Measurements from ENCODE around the gene KY.

Gene KY

DNA sequence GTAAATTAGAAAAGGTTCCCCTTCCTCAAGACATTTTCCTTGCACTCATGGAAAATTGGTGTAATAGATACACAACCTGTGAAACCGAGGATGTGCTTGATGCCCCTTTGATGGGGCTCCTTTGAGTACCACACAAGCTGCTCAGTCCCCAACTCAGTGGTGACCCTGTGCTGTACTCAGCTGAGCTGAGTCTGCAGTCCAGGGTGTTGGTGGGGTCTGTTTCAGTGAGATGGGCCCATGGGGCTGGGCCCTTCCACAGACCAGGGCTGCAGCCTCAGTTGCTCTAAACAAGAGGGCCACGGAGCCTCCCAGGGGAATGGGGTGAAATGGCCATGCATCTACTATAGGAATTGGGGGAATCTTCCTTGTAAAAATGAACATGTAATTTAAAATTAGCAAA is 39.3 kb downstream of the KY start:
- H3K9me3 ChIP-seq (ENCODE audit: control insufficient read depth, insufficient read depth, low read length), result no peaks in the 10 kb centered on the region
- no peaks in the 10 kb centered on the region for H3K36me3 ChIP-seq (ENCODE audit: control insufficient read depth, insufficient read depth, low read length)
- no peak overlapping the region for H3K4me3 ChIP-seq (ENCODE audit: low read depth, low read length)
- H3K9ac ChIP-seq (ENCODE audit: low read depth, low read length), result no peak overlapping the region
- no peaks in the 10 kb centered on the region for H3K4me1 ChIP-seq (ENCODE audit: control insufficient read depth, insufficient read depth, low read length)
- no peaks in the 10 kb centered on the region for H3K27me3 ChIP-seq (ENCODE audit: control insufficient read depth, insufficient read depth, low read length)

GRCh38 chr3:134610432-134611385 is 40.1 kb downstream of the KY start:
- H3K36me3 ChIP-seq (ENCODE audit: control insufficient read depth, insufficient read depth, low read length), result no peaks in the 10 kb centered on the region
- no peak overlapping the region for H3K9ac ChIP-seq (ENCODE audit: low read depth, low read length)
- no peaks in the 10 kb centered on the region for H3K27me3 ChIP-seq (ENCODE audit: control insufficient read depth, insufficient read depth, low read length)
- no peak overlapping the region for H3K4me3 ChIP-seq (ENCODE audit: low read depth, low read length)
- no peaks in the 10 kb centered on the region for H3K9me3 ChIP-seq (ENCODE audit: control insufficient read depth, insufficient read depth, low read length)
- H3K4me1 ChIP-seq (ENCODE audit: control insufficient read depth, insufficient read depth, low read length), result no peaks in the 10 kb centered on the region

DNA sequence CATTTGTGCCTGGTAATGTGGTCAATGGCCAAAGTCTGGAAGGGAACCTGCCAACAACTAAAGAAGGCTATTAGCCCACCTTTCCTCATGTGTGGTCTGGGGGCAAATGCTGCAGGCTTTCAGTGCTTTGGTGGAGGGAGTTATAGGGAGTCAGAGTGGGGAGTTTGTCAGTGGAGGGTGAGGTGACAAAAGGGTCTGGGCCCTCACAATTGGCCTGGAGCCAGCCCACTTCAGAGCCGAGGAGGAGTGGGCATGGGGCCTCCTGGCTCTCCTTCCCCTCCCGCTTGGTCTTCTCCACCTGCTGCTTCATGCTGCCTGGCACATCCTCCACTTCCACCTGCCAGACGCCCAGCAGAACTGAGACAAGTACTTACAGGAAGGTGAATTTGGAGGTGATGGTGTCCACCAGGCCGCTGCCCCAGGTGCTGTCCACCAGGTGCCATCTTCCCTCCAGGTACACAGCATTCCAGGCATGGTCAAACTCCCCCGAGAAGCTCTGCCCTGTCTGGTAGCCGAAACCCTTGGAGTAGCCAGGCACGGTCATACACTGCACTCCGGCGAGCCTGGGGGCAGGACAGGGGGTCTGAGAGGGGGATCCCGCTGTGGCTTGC is 40.9 kb downstream of the KY start:
- H3K36me3 ChIP-seq (ENCODE audit: control insufficient read depth, insufficient read depth, low read length), result no peaks in the 10 kb centered on the region
- no peaks in the 10 kb centered on the region for H3K27me3 ChIP-seq (ENCODE audit: control insufficient read depth, insufficient read depth, low read length)
- no peak overlapping the region for H3K4me3 ChIP-seq (ENCODE audit: low read depth, low read length)
- no peak overlapping the region for H3K9ac ChIP-seq (ENCODE audit: low read depth, low read length)
- no peaks in the 10 kb centered on the region for H3K9me3 ChIP-seq (ENCODE audit: control insufficient read depth, insufficient read depth, low read length)
- H3K4me1 ChIP-seq (ENCODE audit: control insufficient read depth, insufficient read depth, low read length), result no peaks in the 10 kb centered on the region

DNA sequence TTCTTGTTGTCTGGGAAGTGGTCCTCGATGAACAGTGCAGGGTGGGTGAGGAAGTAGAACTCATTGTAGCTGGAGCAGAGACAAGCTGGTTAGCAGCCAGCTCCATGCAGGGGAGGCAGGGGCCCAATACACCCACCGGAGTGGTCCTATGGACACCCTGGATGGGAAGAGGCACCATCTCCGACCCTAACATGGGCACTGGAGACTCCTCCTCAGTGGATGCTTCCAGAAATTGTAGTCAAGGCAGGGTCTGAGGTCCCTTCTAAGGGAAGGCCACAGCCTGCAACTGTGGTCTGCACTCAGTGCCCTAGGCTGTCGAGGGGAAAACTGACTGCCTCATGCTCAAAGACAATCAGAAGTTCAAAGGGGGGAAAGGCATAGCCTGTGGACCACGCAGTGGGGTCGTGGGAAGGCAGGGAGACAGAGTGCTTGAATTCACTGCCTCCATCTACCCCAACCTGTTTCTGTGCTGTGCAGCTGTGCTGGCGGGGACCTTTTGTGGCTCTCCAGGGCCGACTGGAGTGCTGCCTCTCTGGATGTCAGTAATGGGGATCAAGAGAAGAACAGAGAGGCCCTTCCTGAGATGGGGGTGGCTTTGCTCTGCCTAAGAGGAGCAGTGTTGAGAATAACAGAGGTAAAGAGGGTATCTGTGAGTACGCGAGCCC is 41.9 kb downstream of the KY start:
- Histone ChIP-seq H3K4me1 (ENCODE audit: control insufficient read depth, insufficient read depth, low read length) (no peaks in the 10 kb centered on the region), H3K4me3 (ENCODE audit: low read depth, low read length) (no peak overlapping the region), H3K36me3 (ENCODE audit: control insufficient read depth, insufficient read depth, low read length) (no peaks in the 10 kb centered on the region), H3K9ac (ENCODE audit: low read depth, low read length) (no peak overlapping the region), H3K9me3 (ENCODE audit: control insufficient read depth, insufficient read depth, low read length) (no peaks in the 10 kb centered on the region), H3K27me3 (ENCODE audit: control insufficient read depth, insufficient read depth, low read length) (no peaks in the 10 kb centered on the region)

DNA sequence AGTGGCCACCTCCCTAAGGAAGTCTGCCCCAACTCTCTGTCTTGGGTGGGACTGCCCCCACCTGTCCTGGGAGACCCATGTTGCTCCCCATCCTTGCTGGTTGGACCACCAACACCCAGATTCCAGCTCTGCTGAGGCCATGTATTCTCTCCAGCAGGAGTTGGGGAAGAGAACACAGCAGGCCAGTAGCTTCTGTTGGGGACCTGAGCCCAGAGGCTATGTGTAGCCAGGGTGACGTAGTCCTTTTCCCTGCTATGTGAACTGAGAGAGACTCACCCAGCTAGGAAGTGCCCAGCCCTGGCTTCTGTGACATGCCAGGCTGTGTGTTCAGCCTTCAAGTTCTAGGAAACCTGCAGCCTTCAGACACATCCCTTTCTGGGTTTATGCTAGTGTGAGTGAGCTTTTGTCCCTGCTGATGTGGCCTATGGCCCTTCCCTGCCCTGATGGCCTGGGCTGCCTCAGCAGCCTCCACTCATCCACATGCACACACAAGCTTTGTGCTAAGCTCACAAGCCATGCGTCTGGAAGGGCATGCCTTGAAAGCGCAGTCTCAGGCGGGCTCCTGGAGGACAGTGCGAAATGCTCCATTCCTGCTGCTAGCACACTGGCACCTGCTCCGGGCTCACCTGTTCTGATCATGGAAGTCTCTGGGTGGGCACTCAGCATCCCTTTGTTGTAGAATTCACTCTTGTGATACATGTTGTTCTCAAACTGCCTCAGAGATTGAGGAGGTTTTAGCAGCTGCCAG is 42.6 kb downstream of the KY start:
- H3K27me3 ChIP-seq (ENCODE audit: control insufficient read depth, insufficient read depth, low read length), result no peaks in the 10 kb centered on the region
- H3K4me1 ChIP-seq (ENCODE audit: control insufficient read depth, insufficient read depth, low read length), result no peaks in the 10 kb centered on the region
- no peak overlapping the region for H3K9ac ChIP-seq (ENCODE audit: low read depth, low read length)
- H3K36me3 ChIP-seq (ENCODE audit: control insufficient read depth, insufficient read depth, low read length), result no peaks in the 10 kb centered on the region
- no peaks in the 10 kb centered on the region for H3K9me3 ChIP-seq (ENCODE audit: control insufficient read depth, insufficient read depth, low read length)
- no peak overlapping the region for H3K4me3 ChIP-seq (ENCODE audit: low read depth, low read length)

DNA sequence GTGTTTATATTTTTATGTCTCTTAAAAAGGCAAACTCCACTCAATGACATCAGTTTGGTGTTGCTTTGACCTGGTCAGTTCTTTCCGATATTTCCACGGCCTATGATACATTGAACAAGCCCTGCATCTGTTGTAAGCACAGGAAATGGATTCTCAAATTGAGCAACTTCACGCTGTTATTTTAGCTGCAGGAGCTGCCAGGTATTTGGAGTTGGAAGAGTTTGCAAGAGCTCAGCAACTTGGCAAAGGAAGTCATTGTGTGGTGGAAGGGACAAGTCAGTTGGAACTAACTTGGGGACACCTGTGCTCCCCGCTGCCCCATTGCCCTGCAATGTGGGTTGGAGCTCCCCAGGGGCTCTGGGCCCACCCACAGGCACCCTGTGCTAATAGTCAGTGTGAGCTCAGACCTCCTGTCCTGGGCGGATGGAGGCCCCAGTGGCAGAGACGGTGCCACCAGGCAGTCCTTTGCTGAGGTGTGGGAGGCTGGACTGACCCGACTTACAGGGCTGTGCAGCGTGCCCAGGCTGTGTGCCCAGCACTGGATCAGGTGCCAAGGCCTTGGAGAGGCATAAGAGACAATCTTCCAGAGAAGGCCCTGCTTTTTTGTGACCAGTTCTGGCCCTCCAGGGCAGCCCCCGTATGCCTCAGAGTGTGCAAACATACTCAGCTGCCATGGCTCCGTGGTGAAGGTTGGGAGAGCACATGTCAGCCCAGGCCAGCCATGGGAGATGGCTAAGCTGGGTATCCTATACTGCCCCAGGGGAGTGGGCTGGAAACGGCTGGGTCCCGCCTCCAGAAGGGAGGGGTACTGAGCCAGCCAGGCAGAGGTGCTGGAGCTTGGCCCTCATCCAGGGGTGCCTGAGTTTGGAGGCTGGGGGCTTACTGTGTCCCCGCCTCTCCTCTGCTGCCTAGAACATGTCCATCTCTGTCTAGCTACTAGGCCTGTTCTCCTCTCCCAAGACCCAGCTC is 43.5 kb downstream of the KY start:
- peaks cover 1% of the 10 kb centered on the region for H3K4me1 ChIP-seq (ENCODE audit: control insufficient read depth, insufficient read depth, low read length)
- no peaks in the 10 kb centered on the region for H3K9me3 ChIP-seq (ENCODE audit: control insufficient read depth, insufficient read depth, low read length)
- no peak overlapping the region for H3K4me3 ChIP-seq (ENCODE audit: low read depth, low read length)
- H3K9ac ChIP-seq (ENCODE audit: low read depth, low read length), result no peak overlapping the region
- H3K36me3 ChIP-seq (ENCODE audit: control insufficient read depth, insufficient read depth, low read length), result no peaks in the 10 kb centered on the region
- H3K27me3 ChIP-seq (ENCODE audit: control insufficient read depth, insufficient read depth, low read length), result no peaks in the 10 kb centered on the region

DNA sequence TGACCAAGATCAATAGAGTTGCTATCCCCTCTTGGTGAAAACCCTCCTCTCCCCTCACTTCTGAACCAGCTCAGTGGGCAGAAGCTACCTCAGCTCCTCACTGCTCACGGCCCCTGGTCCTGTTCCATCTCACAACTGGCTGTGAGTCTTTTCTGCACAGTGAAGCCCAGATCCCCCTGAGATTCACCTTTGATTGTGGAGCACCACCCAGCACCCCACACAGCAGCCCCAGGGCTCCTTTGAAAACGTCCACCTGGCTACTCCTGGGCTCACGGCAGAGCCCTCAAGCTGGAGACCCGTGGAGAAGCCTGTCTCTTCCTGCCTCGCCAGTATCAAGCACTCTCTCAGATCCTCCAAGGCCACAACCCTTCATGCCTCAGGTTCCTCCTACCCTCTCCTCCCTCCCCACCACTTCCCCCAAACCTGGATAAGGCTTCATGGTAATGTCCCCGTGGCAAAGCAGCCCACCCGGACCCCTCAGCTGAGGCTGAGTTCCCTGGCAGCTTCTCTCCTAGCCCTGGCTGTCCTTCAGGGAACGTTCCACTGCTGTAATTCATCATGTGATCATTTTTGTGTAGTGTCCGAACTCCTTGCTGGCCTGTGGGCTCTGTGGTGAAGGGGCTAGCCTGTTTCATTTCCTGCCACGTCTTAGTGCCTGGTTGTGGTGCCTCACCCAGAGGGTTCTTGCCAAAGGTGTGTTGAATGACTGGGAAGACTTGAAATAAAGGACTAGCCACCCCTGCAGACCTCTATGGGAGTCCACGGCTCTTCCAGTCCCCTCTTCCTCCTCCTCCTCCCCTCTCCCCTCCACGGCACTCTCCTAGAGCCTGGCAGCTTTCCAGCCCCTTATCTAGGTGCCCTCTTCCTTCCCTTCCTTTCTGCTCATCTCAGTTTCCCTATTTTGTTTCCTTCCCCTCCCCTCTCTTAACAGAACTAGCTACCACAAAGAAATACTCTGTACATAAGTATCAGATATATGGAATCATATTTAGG is 44.5 kb downstream of the KY start:
- no peaks in the 10 kb centered on the region for H3K36me3 ChIP-seq (ENCODE audit: control insufficient read depth, insufficient read depth, low read length)
- no peaks in the 10 kb centered on the region for H3K27me3 ChIP-seq (ENCODE audit: control insufficient read depth, insufficient read depth, low read length)
- peaks cover 3% of the 10 kb centered on the region for H3K4me1 ChIP-seq (ENCODE audit: control insufficient read depth, insufficient read depth, low read length)
- no peak overlapping the region for H3K9ac ChIP-seq (ENCODE audit: low read depth, low read length)
- no peaks in the 10 kb centered on the region for H3K9me3 ChIP-seq (ENCODE audit: control insufficient read depth, insufficient read depth, low read length)
- H3K4me3 ChIP-seq (ENCODE audit: low read depth, low read length), result no peak overlapping the region

DNA sequence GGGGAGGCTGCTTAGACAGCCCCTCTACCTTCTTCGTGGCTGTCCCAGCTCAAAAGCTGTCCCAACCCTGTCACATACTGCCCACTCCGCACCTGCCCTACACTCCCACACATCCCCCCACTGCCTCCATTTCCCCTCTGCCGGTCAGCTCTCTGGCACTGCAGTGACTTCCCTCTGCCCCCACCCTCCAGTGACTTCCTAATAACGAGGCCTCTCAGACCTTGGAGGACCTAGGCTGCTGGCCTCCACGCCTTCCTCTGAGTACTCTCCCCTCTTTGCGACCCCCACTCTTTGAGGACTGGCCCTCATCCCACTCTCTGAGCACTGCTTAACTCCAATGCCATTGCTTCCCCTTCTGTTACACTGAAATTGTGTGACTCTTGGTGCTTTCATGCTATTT is 45.3 kb downstream of the KY start:
- Histone ChIP-seq H3K27me3 (ENCODE audit: control insufficient read depth, insufficient read depth, low read length) (peaks cover 2% of the 10 kb centered on the region), H3K9ac (ENCODE audit: low read depth, low read length) (no peak overlapping the region), H3K9me3 (ENCODE audit: control insufficient read depth, insufficient read depth, low read length) (no peaks in the 10 kb centered on the region), H3K36me3 (ENCODE audit: control insufficient read depth, insufficient read depth, low read length) (no peaks in the 10 kb centered on the region), H3K4me3 (ENCODE audit: low read depth, low read length) (no peak overlapping the region), H3K4me1 (ENCODE audit: control insufficient read depth, insufficient read depth, low read length) (peaks cover 3% of the 10 kb centered on the region)

GRCh38 chr3:134603956-134604355 is 46.9 kb downstream of the KY start:
- Histone ChIP-seq H3K36me3 (ENCODE audit: control insufficient read depth, insufficient read depth, low read length) (no peaks in the 10 kb centered on the region), H3K4me3 (ENCODE audit: low read depth, low read length) (no peak overlapping the region), H3K9me3 (ENCODE audit: control insufficient read depth, insufficient read depth, low read length) (no peaks in the 10 kb centered on the region), H3K9ac (ENCODE audit: low read depth, low read length) (no peak overlapping the region), H3K4me1 (ENCODE audit: control insufficient read depth, insufficient read depth, low read length) (peaks cover 3% of the 10 kb centered on the region), H3K27me3 (ENCODE audit: control insufficient read depth, insufficient read depth, low read length) (peaks cover 10% of the 10 kb centered on the region)

DNA sequence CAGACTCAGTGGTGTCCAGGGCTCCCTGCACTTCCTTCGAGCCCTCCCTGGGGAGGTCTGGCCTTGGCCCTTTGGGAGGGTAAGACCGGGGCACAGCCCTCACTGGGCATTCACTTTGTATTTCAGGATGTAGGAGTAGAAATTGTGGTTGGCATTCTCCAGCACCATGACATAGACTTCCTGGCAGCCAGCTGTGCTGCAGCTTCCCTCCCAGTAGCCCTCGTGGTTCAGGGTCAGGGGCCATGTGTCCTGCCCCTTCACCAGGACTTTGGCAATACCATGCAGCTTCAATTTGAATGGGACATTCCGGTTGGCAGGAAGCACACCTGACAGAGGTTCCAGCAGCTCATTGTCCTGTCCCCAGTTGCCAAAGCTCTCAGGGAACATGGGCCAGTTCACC is 47.3 kb downstream of the KY start:
- no peaks in the 10 kb centered on the region for H3K36me3 ChIP-seq (ENCODE audit: control insufficient read depth, insufficient read depth, low read length)
- H3K9ac ChIP-seq (ENCODE audit: low read depth, low read length), result no peak overlapping the region
- peaks cover 10% of the 10 kb centered on the region for H3K27me3 ChIP-seq (ENCODE audit: control insufficient read depth, insufficient read depth, low read length)
- H3K4me3 ChIP-seq (ENCODE audit: low read depth, low read length), result no peak overlapping the region
- no peaks in the 10 kb centered on the region for H3K9me3 ChIP-seq (ENCODE audit: control insufficient read depth, insufficient read depth, low read length)
- peaks cover 3% of the 10 kb centered on the region for H3K4me1 ChIP-seq (ENCODE audit: control insufficient read depth, insufficient read depth, low read length)

Measured in iPS-15b (cell line).